Activated B cell treated with CpG ODN at 0.5 μM for 24 hours (primary cell): ENCODE results near the gene SOX6. TPM values are rescaled to one million over a fixed set of nuclear protein-coding genes. Genes with fewer than 3 reads are reported as not detected.

Source experiments
- ATAC-seq: fragments of 200-7000 bp; cut with Tn5 transposase; one replicate; pipeline ENCODE4 v1.10.0; 2021; ENCODE audit warnings: low read depth, mild to moderate bottlenecking, moderate library complexity
- CTCF ChIA-PET: fragments of 350-600 bp; sonication (Branson Sonifier 250); formaldehyde crosslinking; loops from one replicate; lab custom pipeline; 2021; ENCODE audit warnings: antibody characterized with exemption; lab: Charles Lee
- POLR2A ChIA-PET: fragments of 350-600 bp; sonication (Branson Sonifier 250); formaldehyde crosslinking; loops from one replicate; lab custom pipeline; 2021; ENCODE audit warnings: antibody characterized with exemption; lab: Charles Lee
- DNase-seq: peaks from one replicate; pipeline ENCODE4 v3.0.0; 2022
- H3K27ac Mint-ChIP-seq: one replicate; pipeline ENCODE4 v1.8.0; 2020; ENCODE audit warnings: mixed read lengths
- H3K27me3 Mint-ChIP-seq: one replicate; pipeline ENCODE4 v1.8.0; 2021; ENCODE audit warnings: mixed read lengths
- H3K36me3 Mint-ChIP-seq: one replicate; pipeline ENCODE4 v1.8.0; 2021; ENCODE audit warnings: low read depth, mixed read lengths
- H3K4me1 Mint-ChIP-seq: one replicate; pipeline ENCODE4 v1.8.0; 2021; ENCODE audit warnings: mixed read lengths
- H3K4me3 Mint-ChIP-seq: one replicate; pipeline ENCODE4 v1.8.0; 2020; ENCODE audit warnings: mild to moderate bottlenecking, mixed read lengths
- H3K9me3 Mint-ChIP-seq: one replicate; pipeline ENCODE4 v1.8.0; 2020; ENCODE audit warnings: mixed read lengths
- CTCF ChIP-seq: fragments of 200-600 bp; IDR thresholded peaks from one replicate; pipeline ENCODE4 v1.8.0; 2022; ENCODE audit warnings: antibody characterized with exemption, mild to moderate bottlenecking
- intact Hi-C: fragments of 100-400 bp; cut with micrococcal nuclease; formaldehyde crosslinking; loops from one replicate; pipeline ENCODE4 v1.15.1; 2024
- total RNA-seq: library from RNA; stranded (reverse); gene quantifications from 2 replicates; pipeline ENCODE4 v1.2.3, GENCODE V29; 2022

Gene SOX6
- total RNA-seq, 1 donor from 2014 or later, result not detected

- intact Hi-C loops, result no loop called here
- ATAC-seq, result no peak
- Mint-ChIP-seq H3K36me3 (no peaks in the 10 kb centered on the region), H3K27me3 (no peaks in the 10 kb centered on the region), H3K4me3 (no peak overlapping the region), H3K27ac (no peak overlapping the region), H3K4me1 (no peaks in the 10 kb centered on the region), H3K9me3 (no peaks in the 10 kb centered on the region)
- TF ChIP-seq CTCF, result no peak
- POLR2A ChIA-PET, result no interaction called here
- DNase-seq, result no peak
- CTCF ChIA-PET, result no interaction called here
These were observed 309.3 kb downstream of the SOX6 start for GRCh38 chr11:16047073-16047472.

GRCh38 chr11:16043617-16044016 is 312.7 kb downstream of the SOX6 start:
- no peaks in the 10 kb centered on the region for H3K27me3 Mint-ChIP-seq

GRCh38 chr11:16041207-16041606 is 315.1 kb downstream of the SOX6 start:
- Mint-ChIP-seq H3K4me1 (no peaks in the 10 kb centered on the region), H3K36me3 (no peaks in the 10 kb centered on the region), H3K9me3 (no peaks in the 10 kb centered on the region), H3K27ac (no peak overlapping the region), H3K27me3 (no peaks in the 10 kb centered on the region), H3K4me3 (no peak overlapping the region)
- ATAC-seq (no peak), DNase-seq (no peak)
- CTCF ChIA-PET, result no interaction called here
- intact Hi-C loops, result no loop called here
- TF ChIP-seq CTCF, result no peak
- POLR2A ChIA-PET, result no interaction called here

More at GRCh38 chr11:16043617-16044016, 312.7 kb downstream of the SOX6 start:
- POLR2A ChIA-PET, result no interaction called here
- ATAC-seq (no peak), DNase-seq (no peak)
- Mint-ChIP-seq H3K4me1 (no peaks in the 10 kb centered on the region), H3K27ac (no peak overlapping the region), H3K9me3 (no peaks in the 10 kb centered on the region), H3K4me3 (no peak overlapping the region), H3K36me3 (no peaks in the 10 kb centered on the region)
- no peak for TF ChIP-seq CTCF
- CTCF ChIA-PET, result no interaction called here
- intact Hi-C loops, result no loop called here

- Mint-ChIP-seq H3K27me3 (no peaks in the 10 kb centered on the region), H3K9me3 (no peaks in the 10 kb centered on the region), H3K27ac (no peak overlapping the region), H3K4me1 (no peaks in the 10 kb centered on the region), H3K36me3 (no peaks in the 10 kb centered on the region), H3K4me3 (no peak overlapping the region)
- intact Hi-C loops, result no loop called here
- CTCF ChIA-PET, result no interaction called here
- DNase-seq (no peak), ATAC-seq (no peak)
- POLR2A ChIA-PET, result no interaction called here
- no peak for TF ChIP-seq CTCF
These were observed 316.2 kb downstream of the SOX6 start for GRCh38 chr11:16040151-16040550.

GRCh38 chr11:16037179-16037578 is 319.2 kb downstream of the SOX6 start:
- H3K4me1 Mint-ChIP-seq, result no peaks in the 10 kb centered on the region
- ATAC-seq (no peak), DNase-seq (no peak)
- intact Hi-C loops, result no loop called here
- TF ChIP-seq CTCF, result no peak
- ChIA-PET POLR2A (no interaction called here), CTCF (no interaction called here)
- no peaks in the 10 kb centered on the region for H3K36me3 Mint-ChIP-seq
- H3K9me3 Mint-ChIP-seq, result no peaks in the 10 kb centered on the region
- no peak overlapping the region for H3K27ac Mint-ChIP-seq
- H3K4me3 Mint-ChIP-seq, result no peak overlapping the region
- H3K27me3 Mint-ChIP-seq, result no peaks in the 10 kb centered on the region
